Fibroblast of lung (primary cell): ENCODE measurements around the gene THAP8. TPM values are rescaled to one million over a fixed set of nuclear protein-coding genes. Genes with fewer than 3 reads are reported as not detected.

Source experiments
- DNase-seq, 2 donors: peaks; one replicate each; pipeline versions ENCODE4 v3.0.0 to v3.0.0-alpha.2; 2010; ENCODE audit warnings: low read depth in 2 of 2
- H2AFZ ChIP-seq: 2 replicates; pipeline ENCODE4 v1.5.1; 2012; ENCODE audit warnings: low read length, control low read depth, inconsistent platforms
- H3K27ac ChIP-seq: 2 replicates; pipeline ENCODE4 v1.5.1; 2011; ENCODE audit warnings: low read length, control low read depth; ENCODE audit not compliant: insufficient read depth
- H3K27me3 ChIP-seq: 2 replicates; pipeline ENCODE4 v1.5.1; 2011; ENCODE audit warnings: mild to moderate bottlenecking, low read length; ENCODE audit not compliant: control insufficient read depth, insufficient read depth
- H3K36me3 ChIP-seq: 2 replicates; pipeline ENCODE4 v1.5.1; 2011; ENCODE audit warnings: low read length; ENCODE audit not compliant: control insufficient read depth, insufficient read depth
- H3K4me1 ChIP-seq: 2 replicates; pipeline ENCODE4 v1.5.1; 2011; ENCODE audit warnings: low read length; ENCODE audit not compliant: control insufficient read depth, insufficient read depth; ENCODE audit errors: extremely low read depth
- H3K4me2 ChIP-seq: 2 replicates; pipeline ENCODE4 v1.5.1; 2011; ENCODE audit warnings: low read length, control low read depth; ENCODE audit not compliant: insufficient read depth; ENCODE audit errors: extremely low read depth
- H3K4me3 ChIP-seq, 4 experiments: fragments of 200-600 bp in 1 of 4; sonication (generic) in 1 of 4; replicated peaks in 1 of 4; 2 replicates each; pipeline ENCODE4 v1.5.1; 2011 to 2016; ENCODE audit warnings: low read length in 4 of 4, low read depth in 3 of 4, mild to moderate bottlenecking in 3 of 4, control low read depth in 2 of 4, inconsistent platforms in 1 of 4, mixed read lengths in 1 of 4; ENCODE audit not compliant: insufficient read depth in 1 of 4; ENCODE audit errors: control extremely low read depth in 1 of 4
- H3K79me2 ChIP-seq: 2 replicates; pipeline ENCODE4 v1.5.1; 2012; ENCODE audit warnings: mild to moderate bottlenecking, low read length, inconsistent platforms; ENCODE audit not compliant: control insufficient read depth, insufficient read depth
- H3K9ac ChIP-seq: 2 replicates; pipeline ENCODE4 v1.5.1; 2011; ENCODE audit warnings: mild to moderate bottlenecking, low read length, control low read depth; ENCODE audit not compliant: insufficient read depth
- H3K9me3 ChIP-seq: 2 replicates; pipeline ENCODE4 v1.5.1; 2012; ENCODE audit warnings: low read depth, low read length; ENCODE audit not compliant: control insufficient read depth, insufficient read depth
- H4K20me1 ChIP-seq: 2 replicates; pipeline ENCODE4 v1.5.1; 2011; ENCODE audit warnings: low read length; ENCODE audit not compliant: control insufficient read depth, insufficient read depth; ENCODE audit errors: extremely low read depth
- CTCF ChIP-seq, 2 donors: IDR thresholded peaks in 1 of 2; conservative IDR thresholded peaks in 1 of 2; 1 replicate in 1 of 2; 2 replicates in 1 of 2; pipeline ENCODE4 v1.5.1; 2011 to 2012; ENCODE audit warnings: low read length in 2 of 2, control low read depth in 1 of 2, inconsistent platforms in 1 of 2, low read depth in 1 of 2, mild to moderate bottlenecking in 1 of 2
- EZH2 ChIP-seq: IDR thresholded peaks from 2 replicates; pipeline ENCODE4 v1.5.1; 2012; ENCODE audit warnings: low read length, control low read depth, mild to moderate bottlenecking; ENCODE audit errors: missing control alignments
- polyA plus RNA-seq, 2 donors: library from polyadenylated mRNA; depleted of rRNA in 1 of 2; stranded (reverse) in 1 of 2; unstranded in 1 of 2; fragments of >200 nt; gene quantifications; 2 replicates each; pipeline ENCODE4 v1.2.1, GENCODE V29; 2011 to 2012; ENCODE audit warnings: missing spikeins in 1 of 2
- total RNA-seq: library from RNA; depleted of rRNA; stranded (reverse); fragments of >200 nt; gene quantifications from 2 replicates; pipeline ENCODE4 v1.2.1, GENCODE V29; 2014

THAP8 gene
- total and polyA plus RNA-seq, 2 donors (not counting 1 experiment from before 2014, with no cell fraction given): 4.6 to 5.1 TPM

GRCh38 chr19:36049080-36049698 lies 4.9 kb downstream of the THAP8 start:
- H3K79me2 ChIP-seq: no peaks in the 10 kb centered on the region
- DNase-seq: peak in 1 of 2 donors; percentile 17

GRCh38 chr19:36047835-36048234 lies 6.2 kb downstream of the THAP8 start:
- TF ChIP-seq EZH2: no peak
- no peak for TF ChIP-seq CTCF (conservative IDR thresholded peaks at IDR 0.05 in 1 of 2, IDR thresholded peaks at IDR 0.05 in 1 of 2; ENCODE audit: low read depth in 1 of 2, low read length in 2 of 2)
- Histone ChIP-seq H3K4me1 (peaks cover 3% of the 10 kb centered on the region), H3K27me3 (no peaks in the 10 kb centered on the region), H4K20me1 (no peaks in the 10 kb centered on the region), H3K4me3 (no peak overlapping the region), H3K9ac (no peak overlapping the region), H3K4me2 (no peak overlapping the region), H2AFZ (no peak overlapping the region), H3K9me3 (no peaks in the 10 kb centered on the region), H3K36me3 (no peaks in the 10 kb centered on the region), H3K27ac (no peak overlapping the region), H3K79me2 (no peaks in the 10 kb centered on the region)
- DNase-seq: no peak

More at GRCh38 chr19:36049080-36049698, 4.9 kb downstream of the THAP8 start:
- peaks cover 3% of the 10 kb centered on the region for H3K4me1 ChIP-seq
- no peaks in the 10 kb centered on the region for H3K27me3 ChIP-seq
- no peaks in the 10 kb centered on the region for H3K36me3 ChIP-seq
- TF ChIP-seq CTCF (conservative IDR thresholded peaks at IDR 0.05 in 1 of 2, IDR thresholded peaks at IDR 0.05 in 1 of 2; ENCODE audit: low read depth in 1 of 2, low read length in 2 of 2) (no peak), EZH2 (no peak)
- H2AFZ ChIP-seq: no peak overlapping the region
- no peak overlapping the region for H3K9ac ChIP-seq
- no peaks in the 10 kb centered on the region for H3K9me3 ChIP-seq
- H4K20me1 ChIP-seq: no peaks in the 10 kb centered on the region
- no peak overlapping the region for H3K4me3 ChIP-seq
- H3K27ac ChIP-seq: no peak overlapping the region
- H3K4me2 ChIP-seq: no peak overlapping the region

- H3K79me2 ChIP-seq: no peaks in the 10 kb centered on the region
- H4K20me1 ChIP-seq: no peaks in the 10 kb centered on the region
- no peak overlapping the region for H2AFZ ChIP-seq
- H3K4me3 ChIP-seq: no peak overlapping the region
- no peak overlapping the region for H3K4me2 ChIP-seq
- no peak overlapping the region for H3K9ac ChIP-seq
- no peaks in the 10 kb centered on the region for H3K9me3 ChIP-seq
- no peak overlapping the region for H3K27ac ChIP-seq
- TF ChIP-seq EZH2: no peak
- no peak for TF ChIP-seq CTCF (conservative IDR thresholded peaks at IDR 0.05 in 1 of 2, IDR thresholded peaks at IDR 0.05 in 1 of 2; ENCODE audit: low read depth in 1 of 2, low read length in 2 of 2)
- peaks cover 5% of the 10 kb centered on the region for H3K4me1 ChIP-seq
- H3K36me3 ChIP-seq: no peaks in the 10 kb centered on the region
- no peaks in the 10 kb centered on the region for H3K27me3 ChIP-seq
- peak in 1 of 2 donors; percentile 38 for DNase-seq
Measured at GRCh38 chr19:36046443-36047050, 7.5 kb downstream of the THAP8 start.
